ENCODE data around the gene AJM1.
A peak's percentile ranks its signal among the peaks of the same experiment; 100 is the strongest.

The AJM1 gene

DNA sequence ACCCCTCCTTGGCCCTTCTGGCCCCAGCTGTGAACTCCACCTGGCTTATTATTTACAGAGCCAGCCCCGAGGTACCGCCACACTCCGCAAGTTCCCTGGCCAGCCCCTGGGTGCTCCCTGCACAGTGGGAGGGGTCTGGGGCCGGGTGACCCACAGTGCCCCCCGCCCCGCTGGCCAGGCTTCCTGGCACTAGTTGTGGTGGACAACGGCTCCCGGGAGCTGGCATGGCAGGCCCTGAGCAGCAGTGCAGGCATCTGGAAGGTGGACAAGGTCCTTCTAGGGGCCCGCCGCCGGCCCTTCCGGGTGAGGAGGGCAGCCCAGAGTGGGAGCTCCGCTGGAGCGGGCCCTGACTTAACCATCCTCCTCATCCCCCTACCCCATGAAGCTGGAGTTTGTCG, 13.8 kb downstream of the AJM1 start:
- Histone ChIP-seq H3K36me3 (peaks cover 25% of the 10 kb centered on the region), H3K27me3 (no peaks in the 10 kb centered on the region), H3K4me3 (ENCODE audit: low read depth, low read length) (no peak overlapping the region), H3K9me3 (no peaks in the 10 kb centered on the region), H3K4me1 (peaks cover 24% of the 10 kb centered on the region)
- TF ChIP-seq CTCF (IDR thresholded peaks at IDR 0.05; ENCODE audit: low read depth, low read length) = no peak
- DNase-seq = no peak

DNA sequence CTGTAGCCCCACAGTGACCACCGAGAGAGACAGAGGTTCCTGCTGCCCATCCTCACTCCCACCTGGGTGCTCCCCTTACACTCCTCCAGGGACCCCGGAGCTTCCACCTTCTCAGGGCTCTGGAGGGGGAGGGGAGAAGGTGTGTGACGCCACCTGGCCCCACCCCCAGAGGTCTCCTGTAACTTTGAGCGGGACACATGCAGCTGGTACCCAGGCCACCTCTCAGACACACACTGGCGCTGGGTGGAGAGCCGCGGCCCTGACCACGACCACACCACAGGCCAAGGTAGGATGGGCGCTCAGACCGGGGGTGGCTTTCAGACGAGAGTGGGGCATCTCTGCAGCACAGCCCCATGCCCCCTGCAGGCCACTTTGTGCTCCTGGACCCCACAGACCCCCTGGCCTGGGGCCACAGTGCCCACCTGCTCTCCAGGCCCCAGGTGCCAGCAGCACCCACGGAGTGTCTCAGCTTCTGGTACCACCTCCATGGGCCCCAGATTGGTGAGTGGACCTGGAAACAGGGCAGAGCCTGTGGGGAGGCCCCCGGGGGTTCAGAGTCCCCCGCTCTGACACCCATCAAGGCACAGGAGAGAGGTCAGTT, 14.4 kb downstream of the AJM1 start:
- no peaks in the 10 kb centered on the region for H3K27me3 ChIP-seq
- no peak overlapping the region for H3K4me3 ChIP-seq (ENCODE audit: low read depth, low read length)
- DNase-seq = peak; percentile 13
- peaks cover 25% of the 10 kb centered on the region for H3K36me3 ChIP-seq
- no peaks in the 10 kb centered on the region for H3K9me3 ChIP-seq
- peaks cover 24% of the 10 kb centered on the region for H3K4me1 ChIP-seq
- no peak; the same call in 1 of the 2 replicates for TF ChIP-seq CTCF (IDR thresholded peaks at IDR 0.05; ENCODE audit: low read depth, low read length)

- no peak for TF ChIP-seq CTCF (IDR thresholded peaks at IDR 0.05; ENCODE audit: low read depth, low read length)
- H3K36me3 ChIP-seq = peaks cover 30% of the 10 kb centered on the region
- no peaks in the 10 kb centered on the region for H3K27me3 ChIP-seq
- no peak overlapping the region for H3K4me3 ChIP-seq (ENCODE audit: low read depth, low read length)
- H3K9me3 ChIP-seq = no peaks in the 10 kb centered on the region
- peak; percentile 18 for DNase-seq
- H3K4me1 ChIP-seq = peaks cover 24% of the 10 kb centered on the region
These were observed 14.9 kb downstream of the AJM1 start for GRCh38 chr9:136857166-136857565.

DNA sequence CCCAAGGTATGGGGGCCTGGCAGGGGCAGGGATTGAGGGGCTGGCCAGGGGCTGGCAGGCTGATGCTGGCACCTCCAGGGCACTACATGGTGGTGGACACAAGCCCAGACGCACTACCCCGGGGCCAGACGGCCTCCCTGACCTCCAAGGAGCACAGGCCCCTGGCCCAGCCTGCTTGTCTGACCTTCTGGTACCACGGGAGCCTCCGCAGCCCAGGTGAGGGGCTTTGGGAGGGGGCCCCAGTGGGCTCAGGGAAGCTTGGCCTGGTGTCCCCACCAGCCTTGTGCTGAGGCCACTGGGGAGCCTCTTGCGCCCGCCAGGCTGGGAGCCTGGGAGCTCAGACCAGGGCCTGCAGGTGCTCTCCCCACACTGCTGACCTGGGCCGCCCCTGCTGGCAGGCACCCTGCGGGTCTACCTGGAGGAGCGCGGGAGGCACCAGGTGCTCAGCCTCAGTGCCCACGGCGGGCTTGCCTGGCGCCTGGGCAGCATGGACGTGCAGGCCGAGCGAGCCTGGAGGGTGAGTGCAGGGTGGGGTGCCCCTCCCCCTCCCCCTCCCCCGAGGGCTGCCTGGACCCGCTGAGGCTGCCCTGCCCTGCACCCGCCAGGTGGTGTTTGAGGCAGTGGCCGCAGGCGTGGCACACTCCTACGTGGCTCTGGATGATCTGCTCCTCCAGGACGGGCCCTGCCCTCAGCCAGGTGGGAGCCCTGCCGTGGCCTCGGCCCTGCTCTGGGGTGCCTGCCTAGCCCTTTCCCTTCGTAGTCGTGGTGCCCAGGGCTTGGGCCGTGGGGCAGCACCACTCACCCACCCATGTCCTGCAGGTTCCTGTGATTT, 15.5 kb downstream of the AJM1 start:
- no peak overlapping the region for H3K4me3 ChIP-seq (ENCODE audit: low read depth, low read length)
- no peaks in the 10 kb centered on the region for H3K9me3 ChIP-seq
- no peak for TF ChIP-seq CTCF (IDR thresholded peaks at IDR 0.05; ENCODE audit: low read depth, low read length)
- DNase-seq = peak; percentile 14
- no peaks in the 10 kb centered on the region for H3K27me3 ChIP-seq
- peaks cover 37% of the 10 kb centered on the region for H3K36me3 ChIP-seq
- H3K4me1 ChIP-seq = peaks cover 24% of the 10 kb centered on the region

GRCh38 chr9:136858452-136858843, 16.2 kb downstream of the AJM1 start:
- Histone ChIP-seq H3K4me3 (ENCODE audit: low read depth, low read length) (no peak overlapping the region), H3K27me3 (no peaks in the 10 kb centered on the region), H3K9me3 (no peaks in the 10 kb centered on the region), H3K36me3 (peaks cover 43% of the 10 kb centered on the region), H3K4me1 (peaks cover 24% of the 10 kb centered on the region)
- DNase-seq = peak; percentile 11
- TF ChIP-seq CTCF (IDR thresholded peaks at IDR 0.05; ENCODE audit: low read depth, low read length) = no peak
